Measurements from ENCODE around the gene EYS. TPM values are rescaled to one million over a fixed set of nuclear protein-coding genes. Genes with fewer than 3 reads are reported as not detected.

Gene EYS
- total and polyA plus RNA-seq, 2 of the 8 experiments (the other 6 are each of a cell fraction or from before 2014, with no cell fraction given): 0.05 to 0.13 TPM

DNA sequence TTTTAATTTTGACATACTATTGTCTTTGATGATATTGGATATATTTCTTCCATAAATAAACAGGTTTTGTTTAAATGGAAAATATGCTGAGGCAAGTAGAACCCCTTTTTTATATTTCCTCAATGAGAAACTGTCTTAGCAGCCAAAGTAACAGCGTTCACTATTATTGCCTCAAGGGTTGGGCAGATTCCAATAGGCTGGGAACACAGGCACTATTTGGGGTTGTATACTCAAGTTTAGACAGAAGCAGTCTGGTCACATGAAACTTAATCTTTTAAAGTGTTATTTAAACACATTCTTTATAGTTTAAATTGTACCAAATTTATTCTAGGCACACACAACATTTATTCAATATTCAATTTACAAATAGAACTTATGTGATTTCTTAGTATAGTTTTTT, 520.2 kb downstream of the EYS start:
- no peak overlapping the region for H3K56ac ChIP-seq (replicated peaks; ENCODE audit: insufficient read length, low read depth, low read length)
- no peaks in the 10 kb centered on the region for H3K23me2 ChIP-seq (ENCODE audit: low read depth, low read length)
- H3K9me3 ChIP-seq (ENCODE audit: insufficient read depth in 2 of 2, low read depth in 1 of 2, low read length in 1 of 2): no peaks in the 10 kb centered on the region
- no peak overlapping the region for H3K18ac ChIP-seq (ENCODE audit: extremely low read depth, low read length)
- H3K23ac ChIP-seq (ENCODE audit: insufficient read length): no peak overlapping the region
- H3K9ac ChIP-seq (replicated peaks in 1 of 4; ENCODE audit: extremely low read depth in 1 of 4, low read depth in 3 of 4, low read length in 3 of 4): no peak overlapping the region
- H2AFZ ChIP-seq (ENCODE audit: low read length): no peak overlapping the region
- no peak for TF ChIP-seq KDM5A (IDR thresholded peaks at IDR 0.05; ENCODE audit: low read length)
- 96% methylated on average over 1 of the region's 1 CpG; no CpG with 5 or more reads in 1 of the 2 experiments for WGBS, 2 experiments (ENCODE audit: extremely low coverage in 1 of 2, insufficient coverage in 1 of 2, insufficient read length in 1 of 2, insufficient replicate concordance in 2 of 2, low coverage in 1 of 2, low lambda C conversion rate in 2 of 2, missing lambda C conversion rate in 1 of 2)
- no peak overlapping the region for H2BK15ac ChIP-seq (ENCODE audit: low read length)
- H3K27ac ChIP-seq (ENCODE audit: low read depth, low read length): no peak overlapping the region
- H2BK120ac ChIP-seq (replicated peaks; ENCODE audit: low read depth, low read length): no peak overlapping the region
- no peak overlapping the region for H3K4me2 ChIP-seq (ENCODE audit: insufficient read depth in 1 of 2, low read depth in 2 of 2, low read length in 2 of 2)
- H3K4me3 ChIP-seq (ENCODE audit: extremely low read depth in 1 of 4, insufficient read depth in 2 of 4, low read depth in 3 of 4, low read length in 4 of 4): no peak overlapping the region
- H2BK5ac ChIP-seq (ENCODE audit: low read depth, low read length): no peak overlapping the region
- peaks cover 0 to 4% (median 3%) of the 10 kb centered on the region in 4 experiments; a peak in 3 of 7 replicates for H3K4me1 ChIP-seq (replicated peaks in 1 of 4; ENCODE audit: control insufficient read depth in 3 of 4, insufficient read depth in 4 of 4, low read length in 3 of 4)
- FAIRE-seq (no peak), DNase-seq (ENCODE audit: low read depth in 1 of 2, low spot score in 2 of 2) (no peak)
- H2AK5ac ChIP-seq (ENCODE audit: low read depth, low read length): no peak overlapping the region
- no peak overlapping the region for H4K91ac ChIP-seq (replicated peaks; ENCODE audit: insufficient read length, low read length)
- no peak overlapping the region for H4K5ac ChIP-seq (ENCODE audit: insufficient read length, low read depth, low read length)
- CTCF ChIA-PET (ENCODE audit: partially characterized antibody): no interaction called here
- H3K27me3 ChIP-seq (replicated peaks in 1 of 4; ENCODE audit: control insufficient read depth in 3 of 4, extremely low read depth in 1 of 4, insufficient read depth in 3 of 4, low read length in 3 of 4): no peaks in the 10 kb centered on the region
- no peak overlapping the region for H2BK20ac ChIP-seq (ENCODE audit: low read length)
- no peaks in the 10 kb centered on the region for H3K36me3 ChIP-seq (ENCODE audit: control insufficient read depth in 2 of 4, insufficient read depth in 4 of 4, low read length in 3 of 4)
- no peaks in the 10 kb centered on the region for H3K79me2 ChIP-seq (ENCODE audit: control insufficient read depth in 1 of 2, insufficient read depth in 2 of 2, low read length in 2 of 2)
- no peak overlapping the region for H2BK12ac ChIP-seq (ENCODE audit: low read depth, low read length)
- no peaks in the 10 kb centered on the region for H4K20me1 ChIP-seq (replicated peaks in 1 of 2; ENCODE audit: control insufficient read depth in 1 of 2, insufficient read depth in 2 of 2, low read length in 2 of 2)
- no peak overlapping the region for H4K8ac ChIP-seq (ENCODE audit: extremely low read depth, insufficient read depth, low read length)
- H3K14ac ChIP-seq (ENCODE audit: insufficient read length): no peak overlapping the region
- H3K79me1 ChIP-seq (ENCODE audit: low read depth, low read length): no peaks in the 10 kb centered on the region
- no peak overlapping the region for H3K4ac ChIP-seq (replicated peaks; ENCODE audit: insufficient read length, low read depth, low read length)
- POLR2A ChIA-PET (ENCODE audit: partially characterized antibody): no interaction called here

All from H1 (cell line).